A673 (cell line): Measurements from ENCODE around the gene OTUD5.

ENCODE experiments used
- EZH2 ChIP-seq: fragments of 200-600 bp; sonication (generic); IDR thresholded peaks from 2 replicates; pipeline ENCODE4 v1.6.1; 2017; ENCODE audit warnings: borderline replicate concordance, low read depth, mild to moderate bottlenecking, mixed read lengths, antibody characterized with exemption, low read length; ENCODE audit not compliant: poor library complexity, severe bottlenecking
- TF ChIP-seq, protein P1 (sequence below): fragments of 300-800, 200-600 bp; sonication (generic); conservative IDR thresholded peaks from 2 replicates; pipeline ENCODE4 v1.5.1; 2017; ENCODE audit warnings: low read depth, mild to moderate bottlenecking, antibody characterized with exemption, low read length, moderate library complexity, mixed read lengths

DNA sequence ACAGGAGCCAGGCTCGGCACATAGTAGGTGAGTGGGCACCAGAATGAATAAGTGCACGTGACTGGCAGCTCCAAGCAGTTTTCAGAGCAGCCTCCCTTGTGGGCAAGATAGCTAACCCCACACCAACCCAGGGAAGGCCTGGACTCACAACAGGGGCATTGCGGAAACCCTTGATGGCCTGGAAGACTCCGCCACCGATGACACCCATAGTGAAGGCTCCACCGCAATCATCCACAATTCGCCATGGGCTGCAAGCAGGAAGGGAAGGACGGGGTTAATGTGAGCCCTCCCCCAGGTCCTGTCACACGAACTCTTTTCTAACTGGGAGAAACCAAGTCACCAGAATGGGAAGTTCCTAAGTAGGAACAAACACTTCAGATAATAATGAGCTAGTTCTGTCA is 60.8 kb downstream of the OTUD5 start:
- TF ChIP-seq, protein P1, sequence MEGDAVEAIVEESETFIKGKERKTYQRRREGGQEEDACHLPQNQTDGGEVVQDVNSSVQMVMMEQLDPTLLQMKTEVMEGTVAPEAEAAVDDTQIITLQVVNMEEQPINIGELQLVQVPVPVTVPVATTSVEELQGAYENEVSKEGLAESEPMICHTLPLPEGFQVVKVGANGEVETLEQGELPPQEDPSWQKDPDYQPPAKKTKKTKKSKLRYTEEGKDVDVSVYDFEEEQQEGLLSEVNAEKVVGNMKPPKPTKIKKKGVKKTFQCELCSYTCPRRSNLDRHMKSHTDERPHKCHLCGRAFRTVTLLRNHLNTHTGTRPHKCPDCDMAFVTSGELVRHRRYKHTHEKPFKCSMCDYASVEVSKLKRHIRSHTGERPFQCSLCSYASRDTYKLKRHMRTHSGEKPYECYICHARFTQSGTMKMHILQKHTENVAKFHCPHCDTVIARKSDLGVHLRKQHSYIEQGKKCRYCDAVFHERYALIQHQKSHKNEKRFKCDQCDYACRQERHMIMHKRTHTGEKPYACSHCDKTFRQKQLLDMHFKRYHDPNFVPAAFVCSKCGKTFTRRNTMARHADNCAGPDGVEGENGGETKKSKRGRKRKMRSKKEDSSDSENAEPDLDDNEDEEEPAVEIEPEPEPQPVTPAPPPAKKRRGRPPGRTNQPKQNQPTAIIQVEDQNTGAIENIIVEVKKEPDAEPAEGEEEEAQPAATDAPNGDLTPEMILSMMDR = no peak
- no peak for TF ChIP-seq EZH2
